Measurements from ENCODE around the gene ABO. TPM values are rescaled to one million over a fixed set of nuclear protein-coding genes. Genes with fewer than 3 reads are reported as not detected.

The ABO gene
- total and polyA plus RNA-seq, 9 of the 15 experiments (the other 6 are each of a cell fraction or from before 2014, with no cell fraction given): 5.0 to 21.9 (median 11.9) TPM

- no peak for TF ChIP-seq BHLHE40 (IDR thresholded peaks at IDR 0.05; ENCODE audit: low read length)
- no peak for TF ChIP-seq SRSF7 (optimal IDR thresholded peaks at IDR 0.05; ENCODE audit: low read depth, low read length)
- TF ChIP-seq MAFK (IDR thresholded peaks at IDR 0.05; ENCODE audit: low read length): 0 out of 2 replicates have a peak, but pooled peaks have one; percentile 3
- TF ChIP-seq PTTG1 (tag; IDR thresholded peaks at IDR 0.05; ENCODE audit: low read depth): no peak
- no peak for TF ChIP-seq BRF2 (IDR thresholded peaks at IDR 0.05; ENCODE audit: borderline replicate concordance, insufficient read depth, insufficient read length)
- no peak for TF ChIP-seq ZBTB34 (CRISPR knock-in tag; IDR thresholded peaks at IDR 0.05)
- TF ChIP-seq KDM2B (CRISPR knock-in tag; IDR thresholded peaks at IDR 0.05): no peak
- peak; percentile 32; the same call in 1 of the 2 replicates for TF ChIP-seq ZNF316 (IDR thresholded peaks at IDR 0.05)
- no peak for TF ChIP-seq TCFL5 (CRISPR knock-in tag; conservative IDR thresholded peaks at IDR 0.05)
These were observed 37.8 kb downstream of the ABO start (continued) for GRCh38 chr9:133237035-133237731.

All from K562 (cell line).